Raji (cell line): ENCODE results near the gene SELPLG.

Experiments
- POLR2A ChIP-seq: IDR thresholded peaks from 2 replicates; pipeline ENCODE4 v1.6.1; 2011; ENCODE audit warnings: low read depth, low read length, control low read depth; ENCODE audit not compliant: insufficient read depth

Gene SELPLG

GRCh38 chr12:108664338-108665258 lies 30.9 kb upstream of the SELPLG start:
- no peak for TF ChIP-seq POLR2A

GRCh38 chr12:108663324-108664015 lies 29.8 kb upstream of the SELPLG start:
- TF ChIP-seq POLR2A: no peak

- TF ChIP-seq POLR2A: no peak
These were observed 23.5 kb upstream of the SELPLG start for GRCh38 chr12:108657130-108657745.

GRCh38 chr12:108653922-108654321 lies 20.2 kb upstream of the SELPLG start:
- no peak for TF ChIP-seq POLR2A

- TF ChIP-seq POLR2A: no peak
These were observed 19.4 kb upstream of the SELPLG start for GRCh38 chr12:108653082-108653516.

- no peak for TF ChIP-seq POLR2A
These were observed 16.4 kb upstream of the SELPLG start for GRCh38 chr12:108650083-108650482.

DNA sequence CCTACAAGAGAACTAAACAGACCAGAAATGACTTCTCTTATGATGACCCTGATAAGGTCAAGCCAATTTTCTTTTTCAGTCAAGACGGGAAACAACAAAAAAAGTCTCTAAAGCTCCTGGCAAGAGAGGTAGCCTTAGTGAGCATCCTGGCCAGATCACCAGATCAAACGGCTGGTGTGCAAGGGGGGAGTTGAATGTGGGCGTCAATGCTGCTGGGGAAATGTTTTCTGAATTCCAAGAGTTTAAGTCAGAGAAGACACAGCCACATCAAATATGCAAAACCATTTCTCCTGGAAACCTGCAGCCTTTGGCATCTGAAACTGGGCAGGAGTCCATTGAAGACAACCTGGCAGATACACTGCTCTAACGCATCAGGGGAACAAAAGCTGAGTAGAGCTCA lies 16.0 kb upstream of the SELPLG start:
- no peak for TF ChIP-seq POLR2A

GRCh38 chr12:108649126-108649525 lies 15.4 kb upstream of the SELPLG start:
- TF ChIP-seq POLR2A: no peak

GRCh38 chr12:108648371-108648770 lies 14.7 kb upstream of the SELPLG start:
- TF ChIP-seq POLR2A: no peak

- TF ChIP-seq POLR2A: no peak
These were observed 14.0 kb upstream of the SELPLG start for GRCh38 chr12:108647585-108648287.

DNA sequence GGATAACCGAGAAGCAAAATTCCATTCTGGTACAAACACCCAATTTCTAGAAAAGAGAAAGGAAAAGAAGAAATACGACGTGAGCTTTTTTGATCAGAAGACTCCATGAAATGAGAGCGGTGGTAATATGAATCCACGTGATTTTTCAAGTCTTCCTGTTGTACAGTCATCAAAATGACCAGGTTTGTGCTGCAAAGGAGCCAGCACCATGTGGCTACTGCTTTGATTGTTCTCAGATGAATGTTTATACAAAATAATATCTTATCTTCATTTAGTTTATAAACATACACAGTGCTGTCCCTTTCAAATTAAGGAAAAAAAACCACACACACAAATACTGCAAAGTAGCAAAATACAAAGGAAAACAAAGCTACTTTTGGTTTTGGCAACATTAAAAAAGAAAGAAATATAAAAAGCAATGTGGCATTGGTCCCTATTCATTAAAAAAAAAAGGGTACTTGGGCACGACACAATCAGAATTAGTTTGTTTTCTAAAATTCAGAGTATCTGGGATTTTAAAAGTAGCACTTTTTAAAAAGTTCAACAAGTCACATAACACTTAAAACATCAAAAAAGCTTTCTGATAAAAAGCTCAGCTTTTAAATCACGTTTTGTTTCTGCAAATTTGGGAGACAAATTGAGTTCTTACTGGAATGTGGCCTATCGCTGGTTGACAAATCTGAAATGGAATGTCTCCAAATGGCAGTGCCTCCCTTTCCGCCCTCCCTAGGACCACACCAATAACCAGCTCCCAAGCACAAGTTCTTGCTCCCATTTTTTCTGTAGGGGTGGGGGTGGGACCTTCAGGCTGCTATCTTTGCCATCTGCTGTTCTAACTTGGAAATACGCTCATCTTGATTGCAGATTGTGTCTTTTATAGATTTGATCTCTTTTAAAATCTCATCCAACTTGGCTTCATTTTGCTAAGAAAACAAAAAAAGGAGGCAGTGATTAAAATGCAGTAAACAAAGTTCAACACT lies 13.2 kb upstream of the SELPLG start:
- TF ChIP-seq POLR2A: no peak

- no peak for TF ChIP-seq POLR2A
These were observed 12.2 kb upstream of the SELPLG start for GRCh38 chr12:108645686-108646599.

- TF ChIP-seq POLR2A: no peak
These were observed 11.1 kb upstream of the SELPLG start for GRCh38 chr12:108644811-108645120.
